DND-41 (cell line): ENCODE data around the gene NANP.

Experiments
- ATAC-seq: fragments of 200-7000 bp; cut with Tn5 transposase; 3 replicates; pipeline ENCODE4 v1.9.1; 2021; ENCODE audit warnings: low read depth; ENCODE audit not compliant: insufficient read depth
- DNase-seq: peaks from one replicate; pipeline ENCODE4 v3.0.0-alpha.2; 2020
- H2AFZ ChIP-seq: 2 replicates; pipeline ENCODE4 v1.6.0; 2012; ENCODE audit warnings: low read depth, low read length
- H3K27ac ChIP-seq: 2 replicates; pipeline ENCODE4 v1.5.1; 2012; ENCODE audit warnings: low read length, inconsistent platforms
- H3K27me3 ChIP-seq: fragments of 200-600 bp; sonication (generic); 2 replicates; pipeline ENCODE4 v1.6.0; 2012; ENCODE audit warnings: low read length, mild to moderate bottlenecking, inconsistent platforms; ENCODE audit not compliant: insufficient read depth, poor library complexity
- H3K36me3 ChIP-seq: 2 replicates; pipeline ENCODE4 v1.5.1; 2012; ENCODE audit warnings: low read length, inconsistent platforms; ENCODE audit not compliant: insufficient read depth
- H3K4me1 ChIP-seq: 2 replicates; pipeline ENCODE4 v1.5.1; 2012; ENCODE audit warnings: mild to moderate bottlenecking, low read length; ENCODE audit not compliant: insufficient read depth
- H3K4me2 ChIP-seq: 2 replicates; pipeline ENCODE4 v1.6.0; 2012; ENCODE audit warnings: mild to moderate bottlenecking, moderate library complexity, low read length, inconsistent platforms; ENCODE audit not compliant: insufficient read depth
- H3K4me3 ChIP-seq, 2 experiments: fragments of 200-600 bp in 1 of 2; shearing (Covaris generic) in 1 of 2; 2 replicates each; pipeline ENCODE4 v1.5.1; 2012 to 2016; ENCODE audit warnings: inconsistent platforms in 2 of 2, low read length in 2 of 2, mild to moderate bottlenecking in 2 of 2, low read depth in 1 of 2, moderate library complexity in 1 of 2
- H3K79me2 ChIP-seq: 2 replicates; pipeline ENCODE4 v1.6.0; 2012; ENCODE audit warnings: low read length, inconsistent platforms; ENCODE audit not compliant: insufficient read depth
- H3K9ac ChIP-seq: 2 replicates; pipeline ENCODE4 v1.6.0; 2012; ENCODE audit warnings: low read depth, mild to moderate bottlenecking, inconsistent platforms, low read length, moderate library complexity
- H3K9me3 ChIP-seq: 2 replicates; pipeline ENCODE4 v1.5.1; 2012; ENCODE audit warnings: low read length, moderate library complexity, mild to moderate bottlenecking, inconsistent platforms; ENCODE audit not compliant: insufficient read depth, severe bottlenecking
- H4K20me1 ChIP-seq: 2 replicates; pipeline ENCODE4 v1.6.0; 2012; ENCODE audit warnings: low read length; ENCODE audit not compliant: insufficient read depth
- EZH2 ChIP-seq: IDR thresholded peaks from 3 replicates; pipeline ENCODE4 v1.6.1; 2012; ENCODE audit warnings: borderline replicate concordance, low read depth, mild to moderate bottlenecking, moderate library complexity, low read length, inconsistent platforms; ENCODE audit not compliant: severe bottlenecking
- TF ChIP-seq, protein P1 (sequence below): IDR thresholded peaks from 2 replicates; pipeline ENCODE4 v1.5.1; 2012; ENCODE audit warnings: borderline replicate concordance, low read length, moderate library complexity, mild to moderate bottlenecking; ENCODE audit not compliant: poor library complexity, severe bottlenecking; ENCODE audit errors: extremely low read depth

Gene NANP

DNA sequence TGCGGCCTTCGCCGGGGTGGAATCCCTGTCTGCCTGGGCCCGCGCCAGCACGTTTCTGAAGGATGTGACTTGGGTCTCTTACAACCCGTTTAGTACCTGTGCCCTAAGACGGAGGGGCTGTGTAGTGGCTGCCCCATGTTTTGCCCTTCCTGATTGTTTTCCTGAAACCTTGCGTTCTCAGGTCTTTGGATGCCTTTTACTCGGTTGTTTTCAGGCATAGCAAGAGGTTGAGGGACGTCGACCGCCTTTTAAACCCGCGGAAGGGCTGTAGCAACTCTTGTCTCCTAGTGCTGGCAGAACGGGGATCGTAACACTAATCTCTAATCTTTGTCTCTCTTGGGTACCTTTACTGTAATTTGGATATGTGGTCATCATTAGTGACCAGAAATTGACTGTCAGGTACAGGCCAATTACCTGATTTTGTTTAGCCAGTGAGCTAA, 706 bp upstream of the NANP start:
- no peak for TF ChIP-seq EZH2
- TF ChIP-seq, protein P1, sequence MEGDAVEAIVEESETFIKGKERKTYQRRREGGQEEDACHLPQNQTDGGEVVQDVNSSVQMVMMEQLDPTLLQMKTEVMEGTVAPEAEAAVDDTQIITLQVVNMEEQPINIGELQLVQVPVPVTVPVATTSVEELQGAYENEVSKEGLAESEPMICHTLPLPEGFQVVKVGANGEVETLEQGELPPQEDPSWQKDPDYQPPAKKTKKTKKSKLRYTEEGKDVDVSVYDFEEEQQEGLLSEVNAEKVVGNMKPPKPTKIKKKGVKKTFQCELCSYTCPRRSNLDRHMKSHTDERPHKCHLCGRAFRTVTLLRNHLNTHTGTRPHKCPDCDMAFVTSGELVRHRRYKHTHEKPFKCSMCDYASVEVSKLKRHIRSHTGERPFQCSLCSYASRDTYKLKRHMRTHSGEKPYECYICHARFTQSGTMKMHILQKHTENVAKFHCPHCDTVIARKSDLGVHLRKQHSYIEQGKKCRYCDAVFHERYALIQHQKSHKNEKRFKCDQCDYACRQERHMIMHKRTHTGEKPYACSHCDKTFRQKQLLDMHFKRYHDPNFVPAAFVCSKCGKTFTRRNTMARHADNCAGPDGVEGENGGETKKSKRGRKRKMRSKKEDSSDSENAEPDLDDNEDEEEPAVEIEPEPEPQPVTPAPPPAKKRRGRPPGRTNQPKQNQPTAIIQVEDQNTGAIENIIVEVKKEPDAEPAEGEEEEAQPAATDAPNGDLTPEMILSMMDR, result no peak
- Histone ChIP-seq H3K4me1 (peaks cover 50% of the 10 kb centered on the region), H3K9me3 (no peaks in the 10 kb centered on the region), H3K4me3 (peak overlapping the region; percentile 73 to 89), H2AFZ (peak overlapping the region; percentile 82), H3K9ac (peak overlapping the region; percentile 86), H3K36me3 (peaks cover 17% of the 10 kb centered on the region), H4K20me1 (peaks cover 19% of the 10 kb centered on the region), H3K27ac (peak overlapping the region; percentile 82), H3K4me2 (peak overlapping the region; percentile 81), H3K79me2 (peaks cover 57% of the 10 kb centered on the region), H3K27me3 (no peaks in the 10 kb centered on the region)
- ATAC-seq (no peak), DNase-seq (no peak)

- Histone ChIP-seq H3K9ac (peak overlapping the region; percentile 86), H3K36me3 (peaks cover 23% of the 10 kb centered on the region), H3K79me2 (peaks cover 70% of the 10 kb centered on the region), H3K27me3 (no peaks in the 10 kb centered on the region), H3K4me2 (peak overlapping the region; percentile 81), H3K27ac (peak overlapping the region; percentile 82), H3K9me3 (no peaks in the 10 kb centered on the region), H4K20me1 (peaks cover 30% of the 10 kb centered on the region), H2AFZ (peak overlapping the region; percentile 82), H3K4me3 (peak overlapping the region; percentile 73 to 89), H3K4me1 (peaks cover 61% of the 10 kb centered on the region)
- DNase-seq (peak; percentile 54), ATAC-seq (peak; percentile 25; the same call in 1 of the 3 replicates)
- TF ChIP-seq, protein P1, result peak; percentile 8
- TF ChIP-seq EZH2, result no peak
These were observed 534 bp downstream of the NANP start for GRCh38 chr20:25623225-25623735.

GRCh38 chr20:25622450-25623224, 1.2 kb downstream of the NANP start:
- no peaks in the 10 kb centered on the region for H3K27me3 ChIP-seq
- H3K4me3 ChIP-seq, result peak overlapping the region; percentile 73 to 89
- peak overlapping the region; percentile 82 for H3K27ac ChIP-seq
- H3K9me3 ChIP-seq, result no peaks in the 10 kb centered on the region
- H3K36me3 ChIP-seq, result peaks cover 23% of the 10 kb centered on the region
- peak overlapping the region; percentile 86 for H3K9ac ChIP-seq
- peaks cover 76% of the 10 kb centered on the region for H3K79me2 ChIP-seq
- ATAC-seq (no peak), DNase-seq (no peak)
- no peak for TF ChIP-seq EZH2
- TF ChIP-seq, protein P1, result no peak
- peaks cover 37% of the 10 kb centered on the region for H4K20me1 ChIP-seq
- H2AFZ ChIP-seq, result peak overlapping the region; percentile 82
- peaks cover 64% of the 10 kb centered on the region for H3K4me1 ChIP-seq
- H3K4me2 ChIP-seq, result peak overlapping the region; percentile 81
